HEK293T (cell line): ENCODE results near the gene SIRPD.

Experiments
- CTCF ChIA-PET: fragments of 350-600 bp; formaldehyde crosslinking; extraction: SDS; loops from one replicate; lab custom pipeline; 2021; ENCODE audit warnings: antibody characterized with exemption, inconsistent platforms; lab: Yijun Ruan, JAX
- POLR2A ChIA-PET: fragments of 350-600 bp; formaldehyde crosslinking; extraction: SDS; loops from one replicate; lab custom pipeline; 2020; ENCODE audit warnings: antibody characterized with exemption, inconsistent platforms; lab: Yijun Ruan, JAX
- DNase-seq: peaks from one replicate; pipeline ENCODE4 v3.0.0; 2012; ENCODE audit warnings: mixed read lengths; ENCODE audit errors: extremely low spot score
- ARNT ChIP-seq: fragments of 450-650 bp; IDR thresholded peaks from 2 replicates; pipeline ENCODE4 v1.6.1; 2017; ENCODE audit warnings: mild to moderate bottlenecking
- BHLHE40 ChIP-seq: fragments of 450-650 bp; IDR thresholded peaks from 2 replicates; pipeline ENCODE4 v1.6.1; 2016; ENCODE audit warnings: mild to moderate bottlenecking, moderate library complexity, borderline replicate concordance
- CTBP1 ChIP-seq: fragments of 450-650 bp; IDR thresholded peaks from 2 replicates; pipeline ENCODE4 v1.6.1; 2016; ENCODE audit warnings: borderline replicate concordance
- ELF4 ChIP-seq: fragments of 450-650 bp; IDR thresholded peaks from 2 replicates; pipeline ENCODE4 v1.6.1; 2017; ENCODE audit warnings: antibody characterized with exemption
- FOXA1 ChIP-seq: fragments of 450-650 bp; IDR thresholded peaks from 2 replicates; pipeline ENCODE4 v1.6.1; 2016; ENCODE audit warnings: mild to moderate bottlenecking
- FOXK2 ChIP-seq: fragments of 450-650 bp; IDR thresholded peaks from 2 replicates; pipeline ENCODE4 v1.6.1; 2016; ENCODE audit warnings: mild to moderate bottlenecking
- FOXM1 ChIP-seq: fragments of 450-650 bp; IDR thresholded peaks from 2 replicates; pipeline ENCODE4 v1.6.1; 2017; ENCODE audit warnings: mild to moderate bottlenecking, borderline replicate concordance
- HDGF ChIP-seq: fragments of 450-650 bp; IDR thresholded peaks from 2 replicates; pipeline ENCODE4 v1.6.1; 2017; ENCODE audit warnings: antibody characterized with exemption, borderline replicate concordance
- L3MBTL2 ChIP-seq: fragments of 450-650 bp; conservative IDR thresholded peaks from 2 replicates; pipeline ENCODE4 v1.6.1; 2016; ENCODE audit warnings: mild to moderate bottlenecking
- LEF1 ChIP-seq: fragments of 450-650 bp; IDR thresholded peaks from 2 replicates; pipeline ENCODE4 v1.6.1; 2017; ENCODE audit warnings: mild to moderate bottlenecking, borderline replicate concordance
- NFRKB ChIP-seq: fragments of 450-650 bp; IDR thresholded peaks from 2 replicates; pipeline ENCODE4 v1.6.1; 2016; ENCODE audit warnings: mild to moderate bottlenecking, moderate library complexity
- SP1 ChIP-seq: fragments of 450-650 bp; IDR thresholded peaks from 2 replicates; pipeline ENCODE4 v1.6.1; 2017
- SUZ12 ChIP-seq: fragments of 450-650 bp; IDR thresholded peaks from 2 replicates; pipeline ENCODE4 v1.6.1; 2016; ENCODE audit warnings: mild to moderate bottlenecking
- TARDBP ChIP-seq: fragments of 450-650 bp; IDR thresholded peaks from 2 replicates; pipeline ENCODE4 v1.6.1; 2016
- ZNF384 ChIP-seq: fragments of 450-650 bp; IDR thresholded peaks from 2 replicates; pipeline ENCODE4 v1.6.1; 2016
- TF ChIP-seq, protein P1 (sequence below): fragments of 450-650 bp; IDR thresholded peaks from 2 replicates; pipeline ENCODE4 v1.6.1; 2016

Gene SIRPD

DNA sequence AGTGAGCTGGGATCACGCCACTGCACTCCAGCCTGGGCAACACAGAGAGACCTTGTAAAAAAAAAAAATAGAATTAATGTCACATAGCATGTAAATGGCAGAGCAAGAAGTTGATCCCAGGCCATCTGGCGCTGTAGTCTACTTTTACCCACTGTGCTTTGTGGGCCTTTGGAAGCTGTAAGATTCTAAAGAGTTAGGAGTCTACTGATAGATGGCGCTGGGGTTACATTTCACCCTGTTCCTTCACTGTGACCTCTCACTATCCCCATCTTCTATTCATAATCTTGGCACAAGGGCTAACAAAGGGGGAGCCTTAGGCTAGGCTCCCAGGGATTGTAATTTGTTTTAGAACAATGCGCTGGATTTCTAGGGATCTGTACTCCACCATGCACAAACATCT lies 24.4 kb downstream of the SIRPD start:
- DNase-seq, result no peak
- POLR2A ChIA-PET, result no interaction called here
- TF ChIP-seq FOXA1 (no peak), L3MBTL2 (no peak), LEF1 (no peak), ZNF384 (no peak), CTBP1 (no peak)
- CTCF ChIA-PET, result no interaction called here

DNA sequence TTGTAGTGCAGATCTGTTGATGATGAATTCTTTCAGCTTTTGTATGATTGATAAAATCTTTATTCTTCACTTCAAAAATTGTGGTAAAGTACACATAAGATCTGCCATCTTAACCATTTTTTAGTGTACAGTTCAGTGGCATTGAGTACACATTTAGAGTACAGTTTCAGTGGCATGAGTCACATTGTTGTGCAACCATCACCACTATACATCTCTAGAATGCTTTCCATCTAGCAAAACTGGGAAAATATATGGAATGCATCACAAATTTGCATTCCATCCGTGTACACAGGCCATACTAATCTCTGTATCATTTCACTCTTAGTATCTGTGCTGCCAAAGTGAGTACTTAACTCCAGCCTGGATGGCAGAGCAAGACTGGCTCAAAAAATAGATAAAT lies 28.7 kb downstream of the SIRPD start:
- TF ChIP-seq TARDBP, result no peak
- no peak for TF ChIP-seq HDGF
- TF ChIP-seq FOXM1, result no peak
- TF ChIP-seq ARNT, result no peak
- TF ChIP-seq FOXK2, result no peak
- TF ChIP-seq ZNF384, result no peak
- no peak for TF ChIP-seq LEF1
- no peak for TF ChIP-seq SP1
- no peak for TF ChIP-seq SUZ12
- no peak for TF ChIP-seq L3MBTL2
- TF ChIP-seq, protein P1, sequence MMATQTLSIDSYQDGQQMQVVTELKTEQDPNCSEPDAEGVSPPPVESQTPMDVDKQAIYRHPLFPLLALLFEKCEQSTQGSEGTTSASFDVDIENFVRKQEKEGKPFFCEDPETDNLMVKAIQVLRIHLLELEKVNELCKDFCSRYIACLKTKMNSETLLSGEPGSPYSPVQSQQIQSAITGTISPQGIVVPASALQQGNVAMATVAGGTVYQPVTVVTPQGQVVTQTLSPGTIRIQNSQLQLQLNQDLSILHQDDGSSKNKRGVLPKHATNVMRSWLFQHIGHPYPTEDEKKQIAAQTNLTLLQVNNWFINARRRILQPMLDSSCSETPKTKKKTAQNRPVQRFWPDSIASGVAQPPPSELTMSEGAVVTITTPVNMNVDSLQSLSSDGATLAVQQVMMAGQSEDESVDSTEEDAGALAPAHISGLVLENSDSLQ, result no peak
- TF ChIP-seq BHLHE40, result no peak
- TF ChIP-seq ELF4, result no peak
- ChIA-PET POLR2A (no interaction called here), CTCF (no interaction called here)
- no peak for DNase-seq

DNA sequence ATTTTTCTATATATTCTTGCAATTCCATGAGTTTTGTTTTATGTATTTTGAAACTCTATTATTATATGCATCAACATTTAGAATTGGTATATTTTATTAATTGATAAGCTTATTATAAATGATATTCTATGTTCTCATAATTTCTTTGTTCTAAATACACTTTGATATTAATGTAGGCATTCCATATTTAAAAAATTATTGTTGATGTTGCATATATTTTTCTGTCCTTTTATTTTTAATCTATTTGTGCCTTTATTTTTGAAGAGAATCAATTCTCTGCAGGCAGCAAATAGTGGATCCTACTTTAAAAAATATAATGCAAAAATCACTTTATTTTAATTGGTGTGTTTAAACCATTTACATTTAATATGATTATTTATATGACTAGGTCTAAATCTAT lies 29.6 kb downstream of the SIRPD start:
- DNase-seq, result no peak
- TF ChIP-seq HDGF (no peak), ARNT (no peak), FOXA1 (no peak), BHLHE40 (no peak), L3MBTL2 (no peak)
- CTCF ChIA-PET, result no interaction called here
- POLR2A ChIA-PET, result no interaction called here

DNA sequence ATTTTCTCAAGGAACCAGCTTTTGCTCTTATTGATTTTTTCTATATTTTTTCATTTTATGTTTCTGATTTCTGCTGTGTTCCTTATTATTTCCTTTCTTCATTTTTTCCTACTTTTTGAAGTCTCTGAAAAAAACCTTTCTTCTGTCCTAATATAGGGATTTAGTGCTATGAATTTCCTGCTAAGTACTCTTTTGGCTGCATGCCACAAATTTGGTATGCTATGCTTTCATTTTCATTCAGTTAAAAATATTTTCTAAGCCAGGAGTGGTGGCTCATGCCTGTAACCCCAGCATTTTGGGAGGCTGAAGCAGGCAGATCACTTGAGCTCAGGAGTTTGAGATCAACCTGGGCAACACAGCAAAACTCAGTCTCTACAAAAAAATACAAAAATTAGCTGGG lies 30.6 kb downstream of the SIRPD start:
- POLR2A ChIA-PET, result no interaction called here
- DNase-seq, result no peak
- TF ChIP-seq ELF4 (no peak), CTBP1 (no peak), FOXM1 (no peak), ZNF384 (no peak), SP1 (no peak), NFRKB (no peak), LEF1 (no peak), TARDBP (no peak)
- TF ChIP-seq, protein P1, result no peak
- CTCF ChIA-PET, result no interaction called here

DNA sequence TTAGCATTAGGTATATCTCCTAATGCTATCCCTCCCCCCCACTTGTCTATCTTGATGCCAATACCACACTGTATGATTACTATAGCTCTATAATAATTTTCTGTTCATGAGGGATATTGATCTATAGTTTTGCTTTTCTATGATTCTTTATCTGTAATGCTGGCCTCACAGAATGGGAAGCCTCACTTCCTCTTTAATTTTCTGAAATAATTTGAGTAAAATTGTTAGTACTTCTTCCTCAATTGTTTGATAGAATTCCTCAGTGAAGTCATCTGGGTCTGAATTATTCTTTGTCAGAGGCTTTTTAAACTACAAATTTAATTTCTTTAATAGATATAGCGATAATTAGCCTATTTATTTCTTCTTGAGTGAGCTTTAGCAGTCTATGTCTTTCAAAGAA lies 31.2 kb downstream of the SIRPD start:
- no peak for DNase-seq
- ChIA-PET CTCF (no interaction called here), POLR2A (no interaction called here)
- TF ChIP-seq FOXM1, result no peak
- TF ChIP-seq BHLHE40, result no peak
- TF ChIP-seq FOXA1, result no peak
- TF ChIP-seq SP1, result no peak
- no peak for TF ChIP-seq ARNT
- no peak for TF ChIP-seq ELF4
- TF ChIP-seq ZNF384, result no peak
- TF ChIP-seq FOXK2, result no peak

DNA sequence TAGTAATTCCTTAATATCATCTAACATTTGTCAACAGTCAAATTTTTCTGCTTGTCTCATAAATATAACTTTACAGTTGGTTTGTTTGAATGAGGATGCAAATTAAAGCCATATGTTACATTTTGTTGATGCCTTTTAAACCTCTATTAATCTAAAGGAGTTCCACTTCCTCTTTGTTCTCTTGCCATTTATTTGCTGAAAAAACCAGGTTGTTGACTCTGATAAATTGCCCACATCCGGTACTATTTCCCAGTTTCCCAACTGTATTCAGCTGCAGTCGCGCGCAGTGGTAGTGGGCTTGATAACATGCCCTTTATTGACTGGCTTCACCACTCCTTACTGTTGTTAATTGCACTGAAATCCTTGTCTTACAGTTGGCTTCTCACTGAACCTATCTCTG lies 33.5 kb downstream of the SIRPD start:
- TF ChIP-seq SUZ12 (no peak), ELF4 (no peak), HDGF (no peak), LEF1 (no peak)
- ChIA-PET POLR2A (no interaction called here), CTCF (no interaction called here)
- DNase-seq, result no peak

DNA sequence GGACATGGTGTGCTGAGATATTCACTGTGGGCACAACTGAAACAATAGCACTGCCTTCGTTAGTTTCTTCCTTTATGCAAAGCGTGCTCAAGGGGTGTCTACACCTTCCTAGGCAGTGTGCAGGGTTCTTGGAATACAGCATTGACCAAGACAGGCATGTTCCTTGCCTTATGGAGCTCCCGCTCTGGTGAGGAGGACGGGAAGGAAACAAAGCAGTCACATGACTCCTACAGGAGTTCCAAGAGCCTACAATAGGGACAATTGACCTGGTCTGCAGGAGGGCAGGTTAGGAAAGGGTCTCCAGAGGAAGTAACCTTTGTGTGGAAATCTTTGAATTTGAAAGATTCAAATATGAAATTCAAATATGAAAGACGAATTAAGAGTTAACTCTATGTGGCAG lies 40.5 kb downstream of the SIRPD start:
- CTCF ChIA-PET, result no interaction called here
- POLR2A ChIA-PET, result no interaction called here
- DNase-seq, result no peak
- TF ChIP-seq NFRKB (no peak), ELF4 (no peak), ARNT (no peak), TARDBP (no peak), BHLHE40 (no peak), HDGF (no peak), SP1 (no peak), ZNF384 (no peak), LEF1 (no peak), L3MBTL2 (no peak), CTBP1 (no peak), FOXK2 (no peak), FOXA1 (no peak), SUZ12 (no peak), FOXM1 (no peak)
- TF ChIP-seq, protein P1, result no peak
